Measurements from ENCODE around the gene MAP7. TPM values are rescaled to one million over a fixed set of nuclear protein-coding genes. Genes with fewer than 3 reads are reported as not detected.
"Not testable (repeated sequence)": the region's sequence is repeated elsewhere in the genome, so short reads cannot be mapped to it uniquely, and the experiment has no call there.

The MAP7 gene
- total RNA-seq, 1 experiment from 2014 or later = 1.0 TPM

- DNase-seq (ENCODE audit: low spot score) = no peak
Measured at GRCh38 chr6:136424901-136425300, 125.3 kb downstream of the MAP7 start.

DNA sequence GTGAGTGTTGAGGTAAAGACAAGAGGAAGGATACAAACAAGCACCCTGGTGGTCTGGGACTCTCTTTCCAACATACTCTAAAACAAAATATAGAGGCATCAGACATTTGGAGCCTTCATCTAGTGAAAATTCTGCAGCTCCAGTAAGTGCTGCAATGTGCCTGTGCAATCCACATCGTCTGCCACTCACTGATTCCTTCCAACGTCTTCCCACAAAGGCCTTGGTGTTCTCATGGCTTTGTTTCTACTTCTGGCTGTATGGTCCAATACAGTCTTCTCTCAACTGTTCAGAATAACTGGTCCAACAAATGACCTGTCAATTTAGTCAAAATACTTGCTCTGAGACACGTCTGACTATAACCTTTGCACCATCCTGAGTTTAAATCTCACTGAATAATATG lies 125.8 kb downstream of the MAP7 start:
- DNase-seq (ENCODE audit: low spot score) = no peak

DNA sequence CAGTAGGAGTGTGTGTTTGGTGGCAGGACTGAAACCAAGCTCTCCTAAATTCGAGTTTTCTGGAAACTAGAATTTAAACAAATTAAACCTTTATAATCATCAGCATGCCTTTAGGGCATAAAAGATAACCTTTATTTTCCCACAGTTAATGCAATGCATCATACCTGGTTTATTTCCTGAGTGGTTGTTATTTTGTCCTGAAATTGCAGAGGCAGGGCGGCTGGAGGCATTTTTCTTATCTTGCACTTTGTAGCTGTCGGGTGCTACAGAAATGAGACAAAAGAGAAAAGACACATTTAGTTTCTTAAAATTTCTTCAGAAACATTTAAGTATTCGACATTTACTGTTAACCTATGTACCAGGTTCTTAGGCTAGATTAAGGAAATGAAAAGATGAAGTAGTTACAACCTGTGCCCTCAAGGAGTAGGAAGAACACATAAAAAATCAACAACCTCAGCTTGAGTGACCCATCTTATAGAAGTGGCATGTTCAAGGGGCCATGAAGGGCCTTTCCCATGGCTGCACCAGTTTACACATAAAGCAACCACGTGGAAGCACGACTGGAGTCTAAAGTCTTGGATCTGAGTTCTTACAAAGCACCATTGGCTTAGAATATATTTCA lies 128.6 kb downstream of the MAP7 start:
- no peak for DNase-seq (ENCODE audit: low spot score)

GRCh38 chr6:136420853-136421252 lies 129.4 kb downstream of the MAP7 start:
- DNase-seq (ENCODE audit: low spot score) = no peak

- no peak for DNase-seq (ENCODE audit: low spot score)
Measured at GRCh38 chr6:136415351-136416007, 134.7 kb downstream of the MAP7 start.

DNA sequence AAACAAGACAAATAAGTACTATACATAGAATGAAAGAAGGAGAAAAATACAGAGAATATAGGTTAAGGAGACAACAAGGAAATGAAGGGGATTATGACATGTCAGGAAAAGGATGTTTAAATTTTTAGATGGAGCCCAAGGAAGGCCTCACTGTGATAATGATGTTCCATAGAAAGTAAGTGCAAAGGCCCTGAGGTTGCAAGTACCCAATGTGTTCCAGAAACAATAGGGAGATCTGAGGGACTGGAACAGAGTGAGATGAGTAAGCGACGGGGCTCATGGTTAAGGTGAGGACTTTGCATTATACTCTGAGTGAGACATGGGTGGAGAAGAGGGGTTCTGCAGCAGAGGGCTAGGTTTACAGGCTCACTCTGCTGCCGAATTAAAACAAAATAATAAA lies 137.8 kb downstream of the MAP7 start:
- no peak for DNase-seq (ENCODE audit: low spot score)

GRCh38 chr6:136411453-136412354 lies 138.5 kb downstream of the MAP7 start:
- no peak for DNase-seq (ENCODE audit: low spot score)

DNA sequence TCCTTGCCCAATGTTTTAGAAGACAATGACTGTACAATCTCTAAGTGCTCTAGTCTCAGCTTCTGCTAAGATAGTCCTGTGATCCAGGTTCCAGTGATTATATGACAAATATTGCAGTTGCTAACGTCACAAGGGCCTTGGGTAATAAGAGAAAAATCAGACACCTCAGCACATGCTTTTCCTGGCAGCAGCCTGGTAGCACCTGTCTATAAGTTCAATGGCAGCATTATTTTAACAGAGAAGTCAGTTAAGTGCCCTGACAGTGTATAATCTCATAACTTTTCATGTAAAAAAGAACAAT lies 139.2 kb downstream of the MAP7 start:
- DNase-seq (ENCODE audit: low spot score) = no peak

GRCh38 chr6:136410201-136411024 lies 139.8 kb downstream of the MAP7 start:
- DNase-seq (ENCODE audit: low spot score) = no peak

- DNase-seq (ENCODE audit: low spot score) = no peak
Measured at GRCh38 chr6:136409597-136409996, 140.6 kb downstream of the MAP7 start.

GRCh38 chr6:136408204-136408603 lies 142.0 kb downstream of the MAP7 start:
- peak; percentile 37 for DNase-seq (ENCODE audit: low spot score)

GRCh38 chr6:136405420-136406029 lies 144.7 kb downstream of the MAP7 start:
- no peak for DNase-seq (ENCODE audit: low spot score)

- DNase-seq (ENCODE audit: low spot score) = no peak
Measured at GRCh38 chr6:136404627-136405419, 145.4 kb downstream of the MAP7 start.

GRCh38 chr6:136404007-136404406 lies 146.2 kb downstream of the MAP7 start:
- DNase-seq (ENCODE audit: low spot score) = no peak

DNA sequence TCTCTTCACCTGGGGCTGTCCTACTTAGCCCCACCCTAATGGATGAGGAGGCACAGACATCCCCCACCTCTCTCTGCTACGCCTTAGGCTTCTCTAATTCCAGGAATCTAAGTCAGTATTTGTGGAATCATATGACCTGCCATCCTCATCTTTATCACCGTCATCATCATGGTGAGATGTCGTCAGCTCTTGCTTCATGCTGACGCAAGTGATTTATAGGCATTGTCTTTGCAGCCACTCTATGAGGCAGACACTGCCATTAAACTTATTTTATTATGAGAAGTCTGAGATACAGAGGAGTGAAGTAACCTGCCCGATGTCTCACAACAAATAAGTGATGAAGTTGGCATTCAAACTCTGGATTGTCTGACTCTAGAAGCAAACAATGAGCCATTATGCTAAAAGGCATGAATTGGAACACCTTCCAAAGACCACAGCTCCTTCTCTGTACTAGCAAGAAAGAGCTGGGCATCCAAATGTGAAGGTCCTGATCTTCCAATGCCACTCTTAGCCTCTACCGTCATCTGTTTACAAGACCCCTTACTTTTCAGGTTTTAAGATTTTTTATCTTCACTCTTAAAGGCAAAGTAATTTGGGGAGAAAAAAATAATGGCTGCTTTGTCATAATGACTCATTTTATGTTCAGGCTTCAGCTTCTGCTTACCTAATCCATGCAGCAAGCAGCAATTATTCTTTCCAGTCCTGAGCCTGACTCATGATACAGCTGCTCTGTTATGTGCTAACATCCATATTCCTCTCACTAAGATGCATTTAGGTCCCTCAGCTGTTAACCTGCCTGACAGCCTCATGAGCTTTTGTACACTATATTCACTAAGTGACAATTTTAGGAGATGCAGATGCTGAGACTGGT lies 146.9 kb downstream of the MAP7 start:
- peak; percentile 89 for DNase-seq (ENCODE audit: low spot score)

- peak; percentile 25 for DNase-seq (ENCODE audit: low spot score)
Measured at GRCh38 chr6:136401749-136402148, 148.5 kb downstream of the MAP7 start.

DNA sequence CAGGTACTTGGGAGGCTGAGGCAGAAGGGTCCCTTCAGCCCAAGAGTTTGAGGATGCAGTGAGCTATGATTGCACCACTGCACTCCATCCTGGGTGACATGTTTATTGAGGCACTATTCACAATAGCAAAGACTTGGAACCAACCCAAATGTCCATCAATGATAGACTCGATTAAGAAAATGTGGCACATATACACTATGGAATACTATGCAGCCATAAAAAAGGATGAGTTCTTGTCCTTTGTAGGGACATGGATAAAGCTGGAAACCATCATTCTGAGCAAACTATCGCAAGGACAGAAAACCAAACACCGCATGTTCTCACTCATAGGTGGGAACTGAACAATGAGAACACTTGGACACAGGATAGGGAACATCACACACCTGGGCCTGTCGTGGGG lies 149.0 kb downstream of the MAP7 start:
- not testable (repeated sequence) for DNase-seq (ENCODE audit: low spot score)

DNA sequence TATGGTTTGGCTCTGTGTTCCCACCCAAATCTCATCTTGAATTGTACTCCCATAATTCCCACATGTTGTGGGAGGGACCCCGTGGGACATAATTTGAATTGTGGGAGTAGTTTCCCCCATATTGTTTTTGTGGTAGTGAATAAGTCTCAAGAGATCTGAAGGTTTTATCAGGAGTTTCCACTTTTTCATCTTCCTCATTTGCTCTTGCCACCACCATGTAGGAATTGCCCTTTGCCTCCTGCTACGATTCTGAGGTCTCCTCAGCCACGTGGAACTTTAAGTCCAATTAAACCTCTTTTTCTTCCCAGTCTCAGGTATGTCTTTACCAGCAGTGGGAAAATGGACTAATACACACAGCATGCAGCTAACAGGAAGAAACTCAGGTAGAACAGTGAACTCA lies 151.8 kb downstream of the MAP7 start:
- DNase-seq (ENCODE audit: low spot score) = no peak

GRCh38 chr6:136396908-136397307 lies 153.3 kb downstream of the MAP7 start:
- no peak for DNase-seq (ENCODE audit: low spot score)

DNA sequence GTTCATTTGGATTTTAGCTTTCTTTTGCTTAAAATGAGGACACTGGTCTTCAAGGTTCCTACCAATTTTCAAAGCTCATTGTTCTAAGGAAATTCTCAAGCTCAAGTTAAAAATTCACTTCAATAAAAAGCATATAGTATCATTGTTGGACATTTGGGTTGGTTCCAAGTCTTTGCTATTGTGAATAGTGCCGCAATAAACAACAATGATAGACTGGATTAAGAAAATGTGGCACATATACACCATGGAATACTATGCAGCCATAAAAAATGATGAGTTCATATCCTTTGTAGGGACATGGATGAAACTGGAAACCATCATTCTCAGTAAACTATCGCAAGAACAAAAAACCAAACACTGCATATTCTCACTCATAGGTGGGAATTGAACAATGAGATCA lies 159.3 kb downstream of the MAP7 start:
- not testable (repeated sequence) for DNase-seq (ENCODE audit: low spot score)
